Measurements from ENCODE around the gene TNIK.

GRCh38 chr3:171376596-171376947, 83.6 kb downstream of the TNIK start:
- TF ChIP-seq CTCF (IDR thresholded peaks at IDR 0.05; ENCODE audit: poor library complexity, severe bottlenecking) (no peak), EZH2 (IDR thresholded peaks at IDR 0.05; ENCODE audit: borderline replicate concordance, insufficient read depth, low read length, poor library complexity, severe bottlenecking) (no peak), POLR2AphosphoS5 (IDR thresholded peaks at IDR 0.05) (no peak), TAF1 (IDR thresholded peaks at IDR 0.05; ENCODE audit: low read depth) (no peak), RAD21 (conservative IDR thresholded peaks at IDR 0.05) (no peak), EP300 (conservative IDR thresholded peaks at IDR 0.05; ENCODE audit: poor library complexity, severe bottlenecking) (no peak), REST (IDR thresholded peaks at IDR 0.05; ENCODE audit: borderline replicate concordance) (no peak), MXI1 (conservative IDR thresholded peaks at IDR 0.05; ENCODE audit: poor library complexity, severe bottlenecking) (no peak)
